Uterus (tissue), 4 donors: ENCODE data around the gene CENPF. TPM values are rescaled to one million over a fixed set of nuclear protein-coding genes. Genes with fewer than 3 reads are reported as not detected.

ENCODE experiments used
- total RNA-seq, 4 donors: library from RNA; depleted of rRNA in 3 of 4; stranded (reverse); fragments of >200 nt in 3 of 4; gene quantifications; one replicate each; pipeline versions ENCODE4 v1.1.0 to v1.2.4, GENCODE V29; 2014 to 2023
- donor health status: DM: yes; HTN: yes; CAD: no.

CENPF gene
- total RNA-seq, 4 donors from 2014 or later = under 0.01 to 41.2 (median 5.7) TPM

Other genes with a start within 250 kb of the CENPF start
- gene PTPN14, start 51.6 kb upstream of the CENPF start, total RNA-seq = 10 to 100 TPM; 13.2 to 78.0 (median 30.9) TPM